HG03175 (cell line): ENCODE data around the gene ANKUB1.

Experiments used
- ATAC-seq: cut with Tn5 transposase; IDR thresholded peaks from one replicate; pipeline ENCODE4 v1.9.1; 2021; ENCODE audit warnings: mild to moderate bottlenecking, moderate library complexity; ENCODE audit not compliant: unreplicated experiment

ANKUB1 gene

DNA sequence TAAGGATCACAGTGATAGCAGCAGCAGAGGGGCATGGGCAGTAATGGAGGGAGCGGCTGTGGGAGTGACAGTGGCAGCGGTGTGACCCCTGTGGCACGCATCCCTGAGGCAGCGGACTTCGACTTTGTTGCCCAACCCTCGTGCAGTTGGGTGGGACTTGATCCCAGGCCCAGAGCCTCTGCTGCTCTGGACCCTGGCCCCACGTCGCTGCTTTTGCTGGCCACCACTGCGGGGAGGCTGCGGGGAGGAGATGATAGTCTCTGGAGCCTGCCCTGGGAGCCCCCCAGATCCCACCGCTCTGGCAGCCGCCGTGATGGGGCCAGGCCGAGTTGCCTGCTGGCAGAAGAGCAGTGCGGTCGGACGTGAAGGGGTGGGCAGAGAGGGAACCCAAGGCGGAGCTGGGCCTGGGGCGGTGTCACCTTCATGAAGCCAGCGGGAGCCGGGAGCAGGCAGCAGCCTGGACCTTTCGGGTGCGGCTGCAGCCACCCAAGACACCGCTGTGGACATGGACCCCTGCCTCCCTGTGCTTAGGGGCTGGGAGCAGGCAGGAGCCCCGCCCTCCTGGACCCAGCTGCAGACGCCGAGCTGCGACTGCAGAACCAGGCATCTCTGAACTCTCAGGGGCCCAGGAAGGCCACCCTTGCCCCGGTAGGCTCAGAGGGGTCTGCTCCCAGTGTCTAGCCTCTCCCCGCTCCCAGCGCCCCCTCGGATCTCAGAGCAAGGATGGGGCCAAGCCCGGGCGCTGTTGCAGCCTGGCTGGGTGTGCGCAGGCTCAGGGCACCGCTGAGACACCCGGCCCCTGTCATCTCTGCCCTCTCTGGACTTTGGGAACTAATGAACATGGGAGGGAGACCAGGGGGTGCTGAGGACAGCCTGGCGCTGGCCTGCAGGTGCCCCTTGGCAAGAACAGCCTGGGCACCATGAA, 78.4 kb downstream of the ANKUB1 start:
- ATAC-seq = no peak
